ENCODE data around the gene PRSS3.

- no peak for TF ChIP-seq POLR2AphosphoS5 (IDR thresholded peaks at IDR 0.05)
- TF ChIP-seq EZH2 (IDR thresholded peaks at IDR 0.05; ENCODE audit: borderline replicate concordance, insufficient read depth, low read length, poor library complexity, severe bottlenecking) = no peak
- TF ChIP-seq CTCF (IDR thresholded peaks at IDR 0.05; ENCODE audit: poor library complexity, severe bottlenecking) = no peak
- TF ChIP-seq REST (IDR thresholded peaks at IDR 0.05; ENCODE audit: borderline replicate concordance) = no peak
- TF ChIP-seq TAF1 (IDR thresholded peaks at IDR 0.05; ENCODE audit: low read depth) = no peak
Measured at GRCh38 chr9:33781736-33782135, 13.6 kb upstream of the PRSS3 start.
